AG04450 (cell line): Measurements from ENCODE around the gene CHRNA9. TPM values are rescaled to one million over a fixed set of nuclear protein-coding genes. Genes with fewer than 3 reads are reported as not detected.
A peak's percentile ranks its signal among the peaks of the same experiment; 100 is the strongest.

ENCODE experiments used
- CTCF ChIA-PET: fragments of 300-600, 350-600 bp; formaldehyde crosslinking; extraction: SDS; loops from one replicate; lab custom pipeline; 2022; ENCODE audit warnings: antibody characterized with exemption, inconsistent platforms; lab: Charles Lee
- POLR2A ChIA-PET: fragments of 350-600 bp; formaldehyde crosslinking; extraction: SDS; loops from one replicate; lab custom pipeline; 2021; ENCODE audit warnings: antibody characterized with exemption, inconsistent platforms; lab: Yijun Ruan, JAX
- DNase-seq: peaks from one replicate; pipeline ENCODE4 v3.0.0-alpha.2; 2011; ENCODE audit warnings: low read depth, low spot score
- H3K27ac ChIP-seq: one replicate; pipeline ENCODE4 v1.5.1; 2012; ENCODE audit warnings: low read depth, low read length, control low read depth
- H3K27me3 ChIP-seq: one replicate; pipeline ENCODE4 v1.6.0; 2012; ENCODE audit warnings: low read length; ENCODE audit not compliant: control insufficient read depth, insufficient read depth
- H3K4me3 ChIP-seq: 2 replicates; pipeline ENCODE4 v1.5.1; 2011; ENCODE audit warnings: mild to moderate bottlenecking, low read depth, low read length, control low read depth
- H3K9me3 ChIP-seq: 2 replicates; pipeline ENCODE4 v1.5.1; 2012; ENCODE audit warnings: low read length; ENCODE audit not compliant: control insufficient read depth, insufficient read depth
- CTCF ChIP-seq: IDR thresholded peaks from 2 replicates; pipeline ENCODE4 v1.5.1; 2011; ENCODE audit warnings: low read depth, low read length, control low read depth, inconsistent platforms
- polyA plus RNA-seq: library from polyadenylated mRNA; depleted of rRNA; stranded (reverse); fragments of >200 nt; gene quantifications from 2 replicates; pipeline ENCODE4 v1.2.3, GENCODE V29; 2011

CHRNA9 gene
- polyA plus RNA-seq, 1 experiment, result 0.07 TPM

GRCh38 chr4:40316333-40316781 lies 18.8 kb upstream of the CHRNA9 start:
- H3K9me3 ChIP-seq, result no peaks in the 10 kb centered on the region
- peak overlapping the region; percentile 98 for H3K27ac ChIP-seq
- POLR2A ChIA-PET, result interaction anchor here (0.6 to 1.9 kb wide), 5 partner anchors 12 to 260 kb away, joined by 3 to 18 read pairs (median 4); partner anchors contain the start of gene N4BP2
- CTCF ChIA-PET, result interaction anchor here (0.5 to 2.7 kb wide), 34 partner anchors 9 to 481 kb away, joined by 3 to 51 read pairs (median 5); partner anchors contain the start of genes CHRNA9 and N4BP2
- peak; percentile 67 for DNase-seq
- no peaks in the 10 kb centered on the region for H3K27me3 ChIP-seq
- no peak for TF ChIP-seq CTCF
- peak overlapping the region; percentile 58 for H3K4me3 ChIP-seq

GRCh38 chr4:40316782-40317635 lies 18.1 kb upstream of the CHRNA9 start:
- peak overlapping the region; percentile 58 for H3K4me3 ChIP-seq
- peak; percentile 69 for DNase-seq
- H3K27me3 ChIP-seq, result no peaks in the 10 kb centered on the region
- POLR2A ChIA-PET, result interaction anchor here (0.6 to 1.9 kb wide), 6 partner anchors 12 to 588 kb away, joined by 3 to 18 read pairs (median 4); partner anchors contain the start of gene N4BP2
- CTCF ChIA-PET, result interaction anchor here (0.5 to 2.7 kb wide), 46 partner anchors 9 to 480 kb away, joined by 3 to 51 read pairs (median 5); partner anchors contain the start of genes CHRNA9 and N4BP2
- no peaks in the 10 kb centered on the region for H3K9me3 ChIP-seq
- TF ChIP-seq CTCF, result peak; percentile 82
- peak overlapping the region; percentile 98 for H3K27ac ChIP-seq

DNA sequence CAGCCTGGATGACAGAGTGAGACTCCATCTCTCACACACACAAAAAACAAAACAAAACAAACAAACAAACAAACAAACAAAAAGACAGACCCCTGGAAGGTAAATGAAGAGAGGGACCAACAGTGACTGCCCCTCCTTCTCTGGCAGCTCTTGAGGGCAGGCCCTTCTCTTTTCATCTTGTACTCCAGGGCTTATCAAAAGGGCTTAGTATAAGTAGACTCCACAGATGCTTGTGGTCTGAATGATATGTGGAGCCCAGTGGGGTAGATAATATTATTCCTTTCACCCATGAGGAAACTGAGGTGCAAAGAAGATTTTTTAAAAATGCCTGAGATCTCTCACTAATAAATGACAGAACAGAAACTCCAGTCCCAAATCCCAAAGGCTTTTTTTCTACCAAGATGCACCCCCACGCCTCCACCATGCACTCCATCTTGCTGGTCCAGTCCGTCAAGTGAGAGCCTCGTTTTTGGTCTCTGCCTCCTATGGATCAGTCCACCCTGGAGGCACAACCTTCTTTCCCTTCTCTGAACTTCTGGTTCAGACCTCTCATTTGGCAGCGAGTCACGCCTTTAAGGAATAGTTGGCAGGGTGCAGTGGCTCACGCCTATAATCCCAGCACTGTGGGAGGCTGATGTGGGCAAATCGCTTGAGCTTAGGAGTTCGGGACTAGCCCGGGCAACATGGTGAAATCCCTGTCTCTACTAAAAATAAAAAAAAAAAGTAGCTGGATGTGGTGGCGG lies 17.0 kb upstream of the CHRNA9 start:
- no peak for DNase-seq
- no peak for TF ChIP-seq CTCF
- Histone ChIP-seq H3K9me3 (no peaks in the 10 kb centered on the region), H3K27me3 (no peaks in the 10 kb centered on the region), H3K4me3 (no peak overlapping the region), H3K27ac (no peak overlapping the region)
- CTCF ChIA-PET, result interaction anchor here (0.5 to 2.7 kb wide), 34 partner anchors 8 to 464 kb away, joined by 3 to 51 read pairs (median 5); partner anchors contain the start of genes CHRNA9 and N4BP2
- POLR2A ChIA-PET, result no interaction called here

DNA sequence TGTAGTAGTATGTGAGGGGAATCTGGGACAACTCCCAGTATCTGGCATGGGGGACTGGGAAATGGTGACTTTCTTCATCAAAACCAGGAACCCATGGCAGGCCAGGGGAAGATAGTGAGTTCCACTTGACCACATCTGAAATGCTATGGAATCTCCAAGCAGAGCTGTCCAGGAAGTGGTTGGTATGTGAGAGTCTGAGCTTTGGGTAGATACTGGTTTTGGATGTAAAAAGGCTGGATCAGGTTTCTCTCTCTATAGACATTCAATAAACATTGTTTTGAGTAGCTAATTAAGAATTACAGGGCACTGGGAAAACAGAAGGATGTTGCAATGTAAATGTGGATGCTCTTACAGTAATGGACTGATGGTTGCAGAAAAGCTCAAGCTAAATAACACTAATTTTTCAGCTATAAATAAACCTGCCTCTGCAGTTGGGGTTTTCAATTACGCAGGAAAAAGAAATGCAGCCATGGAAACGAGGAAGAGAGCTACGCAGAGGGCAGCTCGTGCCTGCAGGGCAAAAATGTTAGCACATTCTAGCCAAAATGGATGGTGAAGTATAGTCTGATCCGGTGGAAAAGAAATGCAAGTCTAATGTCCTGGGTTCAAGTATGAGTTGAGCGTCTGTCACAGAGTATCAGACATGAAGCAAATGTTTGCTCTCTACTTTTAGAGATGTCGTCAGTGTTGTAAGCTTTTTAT lies 13.4 kb upstream of the CHRNA9 start:
- no peak for TF ChIP-seq CTCF
- POLR2A ChIA-PET, result interaction anchor here (0.6 to 1.3 kb wide), 5 partner anchors 12 to 608 kb away, joined by 3 to 5 read pairs (median 4); partner anchors contain the start of gene N4BP2
- peak; percentile 59 for DNase-seq
- CTCF ChIA-PET, result interaction anchor here (0.5 to 1.6 kb wide), 7 partner anchors 10 to 1711 kb away, joined by 3 to 16 read pairs (median 3); partner anchors contain the start of gene N4BP2
- H3K27me3 ChIP-seq, result no peaks in the 10 kb centered on the region
- peak overlapping the region; percentile 75 for H3K27ac ChIP-seq
- no peaks in the 10 kb centered on the region for H3K9me3 ChIP-seq
- H3K4me3 ChIP-seq, result no peak overlapping the region
